HG03196 (cell line): ENCODE results near the gene CASZ1.

ENCODE experiments used
- ATAC-seq: cut with Tn5 transposase; IDR thresholded peaks from one replicate; pipeline ENCODE4 v1.9.1; 2021; ENCODE audit not compliant: unreplicated experiment

The CASZ1 gene

GRCh38 chr1:10823000-10823401, 26.6 kb upstream of the CASZ1 start:
- no peak for ATAC-seq

- ATAC-seq = no peak
These were observed 24.9 kb upstream of the CASZ1 start for GRCh38 chr1:10821388-10821787.

- ATAC-seq = no peak
These were observed 24.0 kb upstream of the CASZ1 start for GRCh38 chr1:10820422-10820821.

GRCh38 chr1:10819198-10819901, 22.9 kb upstream of the CASZ1 start:
- no peak for ATAC-seq

GRCh38 chr1:10818262-10819197, 22.1 kb upstream of the CASZ1 start:
- ATAC-seq = no peak

GRCh38 chr1:10816743-10817369, 20.4 kb upstream of the CASZ1 start:
- no peak for ATAC-seq

- ATAC-seq = no peak
These were observed 19.8 kb upstream of the CASZ1 start for GRCh38 chr1:10816233-10816632.

GRCh38 chr1:10815858-10816195, 19.4 kb upstream of the CASZ1 start:
- ATAC-seq = no peak

GRCh38 chr1:10814976-10815857, 18.8 kb upstream of the CASZ1 start:
- ATAC-seq = no peak

- ATAC-seq = no peak
These were observed 17.9 kb upstream of the CASZ1 start for GRCh38 chr1:10814312-10814711.

- no peak for ATAC-seq
These were observed 17.4 kb upstream of the CASZ1 start for GRCh38 chr1:10813799-10814198.

GRCh38 chr1:10812387-10812915, 16.0 kb upstream of the CASZ1 start:
- ATAC-seq = no peak

- ATAC-seq = no peak
These were observed 12.0 kb upstream of the CASZ1 start for GRCh38 chr1:10808441-10808840.

GRCh38 chr1:10806966-10807365, 10.5 kb upstream of the CASZ1 start:
- ATAC-seq = no peak

GRCh38 chr1:10803971-10804820, 7.8 kb upstream of the CASZ1 start:
- ATAC-seq = no peak

- no peak for ATAC-seq
These were observed 6.7 kb upstream of the CASZ1 start for GRCh38 chr1:10802944-10803715.

GRCh38 chr1:10800778-10801177, 4.3 kb upstream of the CASZ1 start:
- no peak for ATAC-seq

GRCh38 chr1:10799726-10800125, 3.3 kb upstream of the CASZ1 start:
- no peak for ATAC-seq
